Measurements from ENCODE around the gene MTOR.

MTOR gene

DNA sequence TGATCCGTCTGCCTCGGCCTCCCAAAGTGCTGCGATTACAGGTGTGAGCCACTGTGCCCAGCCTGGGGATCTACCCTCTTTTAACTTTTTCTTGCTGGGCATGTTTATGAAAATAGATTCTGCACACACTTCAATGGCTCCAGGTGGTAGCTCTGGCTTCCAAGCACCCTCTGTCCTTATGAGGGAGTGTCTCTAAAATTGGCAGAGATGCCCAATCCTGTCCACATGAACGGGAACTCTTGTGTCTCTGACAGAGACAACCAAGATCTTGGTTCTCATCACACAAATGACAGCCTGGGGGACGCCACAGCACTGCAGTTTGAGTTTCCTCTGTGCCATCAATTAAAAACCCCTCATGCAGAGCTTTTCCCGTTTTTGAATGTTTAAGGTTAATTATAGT, 116.6 kb downstream of the MTOR start:
- Histone ChIP-seq H4K20me1 (ENCODE audit: insufficient read depth) (no peaks in the 10 kb centered on the region), H2AFZ (ENCODE audit: low read depth) (no peak overlapping the region), H3K27me3 (ENCODE audit: insufficient read depth, low read depth) (no peaks in the 10 kb centered on the region), H3K4me2 (no peak overlapping the region), H3K9ac (no peak overlapping the region), H3K4me3 (IDR thresholded peaks at IDR 0.05; ENCODE audit: insufficient read depth, low read depth, low read length) (no peak overlapping the region), H3K27ac (no peak overlapping the region), H3K36me3 (ENCODE audit: insufficient read depth) (no peaks in the 10 kb centered on the region), H3K4me1 (ENCODE audit: low read depth, poor library complexity, severe bottlenecking) (peaks cover 3% of the 10 kb centered on the region), H3K79me2 (ENCODE audit: insufficient read depth, low read depth) (no peaks in the 10 kb centered on the region)
- TF ChIP-seq, protein P1, sequence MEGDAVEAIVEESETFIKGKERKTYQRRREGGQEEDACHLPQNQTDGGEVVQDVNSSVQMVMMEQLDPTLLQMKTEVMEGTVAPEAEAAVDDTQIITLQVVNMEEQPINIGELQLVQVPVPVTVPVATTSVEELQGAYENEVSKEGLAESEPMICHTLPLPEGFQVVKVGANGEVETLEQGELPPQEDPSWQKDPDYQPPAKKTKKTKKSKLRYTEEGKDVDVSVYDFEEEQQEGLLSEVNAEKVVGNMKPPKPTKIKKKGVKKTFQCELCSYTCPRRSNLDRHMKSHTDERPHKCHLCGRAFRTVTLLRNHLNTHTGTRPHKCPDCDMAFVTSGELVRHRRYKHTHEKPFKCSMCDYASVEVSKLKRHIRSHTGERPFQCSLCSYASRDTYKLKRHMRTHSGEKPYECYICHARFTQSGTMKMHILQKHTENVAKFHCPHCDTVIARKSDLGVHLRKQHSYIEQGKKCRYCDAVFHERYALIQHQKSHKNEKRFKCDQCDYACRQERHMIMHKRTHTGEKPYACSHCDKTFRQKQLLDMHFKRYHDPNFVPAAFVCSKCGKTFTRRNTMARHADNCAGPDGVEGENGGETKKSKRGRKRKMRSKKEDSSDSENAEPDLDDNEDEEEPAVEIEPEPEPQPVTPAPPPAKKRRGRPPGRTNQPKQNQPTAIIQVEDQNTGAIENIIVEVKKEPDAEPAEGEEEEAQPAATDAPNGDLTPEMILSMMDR (conservative IDR thresholded peaks at IDR 0.05; ENCODE audit: low read depth, low read length) = no peak

GRCh38 chr1:11144570-11145256, 117.6 kb downstream of the MTOR start:
- Histone ChIP-seq H4K20me1 (ENCODE audit: insufficient read depth) (no peaks in the 10 kb centered on the region), H3K9ac (no peak overlapping the region)

DNA sequence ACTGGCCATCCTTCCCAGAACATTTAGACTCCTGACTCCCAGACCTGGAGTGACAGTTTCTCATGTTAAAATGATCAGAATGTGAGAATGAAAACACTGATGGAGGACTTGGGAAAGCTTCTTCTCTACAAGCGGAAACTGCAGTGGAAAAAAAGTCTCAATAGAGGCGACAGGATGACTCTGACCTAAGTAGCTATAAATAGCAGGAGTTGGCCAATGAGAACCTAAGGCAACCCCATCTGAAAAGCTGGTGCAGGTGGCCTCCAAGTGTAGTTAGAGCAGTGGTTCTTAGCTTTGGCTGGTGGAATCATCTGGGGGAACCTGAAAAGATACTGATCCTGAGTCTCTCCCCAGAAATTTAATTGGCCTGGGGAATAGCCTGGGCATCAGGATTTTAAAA, 118.4 kb downstream of the MTOR start:
- H3K9ac ChIP-seq = no peak overlapping the region
- no peak overlapping the region for H3K4me3 ChIP-seq (IDR thresholded peaks at IDR 0.05; ENCODE audit: insufficient read depth, low read depth, low read length)
- H3K4me1 ChIP-seq (ENCODE audit: low read depth, poor library complexity, severe bottlenecking) = peaks cover 3% of the 10 kb centered on the region
- no peak overlapping the region for H3K27ac ChIP-seq
- H3K27me3 ChIP-seq (ENCODE audit: insufficient read depth, low read depth) = no peaks in the 10 kb centered on the region
- no peak overlapping the region for H3K4me2 ChIP-seq
- TF ChIP-seq, protein P1 (conservative IDR thresholded peaks at IDR 0.05; ENCODE audit: low read depth, low read length) = no peak
- no peaks in the 10 kb centered on the region for H4K20me1 ChIP-seq (ENCODE audit: insufficient read depth)
- H3K79me2 ChIP-seq (ENCODE audit: insufficient read depth, low read depth) = no peaks in the 10 kb centered on the region
- H2AFZ ChIP-seq (ENCODE audit: low read depth) = no peak overlapping the region
- no peaks in the 10 kb centered on the region for H3K36me3 ChIP-seq (ENCODE audit: insufficient read depth)

More at GRCh38 chr1:11144570-11145256, 117.6 kb downstream of the MTOR start:
- H3K27me3 ChIP-seq (ENCODE audit: insufficient read depth, low read depth) = no peaks in the 10 kb centered on the region
- H3K79me2 ChIP-seq (ENCODE audit: insufficient read depth, low read depth) = no peaks in the 10 kb centered on the region
- H3K4me2 ChIP-seq = no peak overlapping the region
- TF ChIP-seq, protein P1 (conservative IDR thresholded peaks at IDR 0.05; ENCODE audit: low read depth, low read length) = no peak
- no peak overlapping the region for H2AFZ ChIP-seq (ENCODE audit: low read depth)
- no peak overlapping the region for H3K27ac ChIP-seq
- no peak overlapping the region for H3K4me3 ChIP-seq (IDR thresholded peaks at IDR 0.05; ENCODE audit: insufficient read depth, low read depth, low read length)
- H3K36me3 ChIP-seq (ENCODE audit: insufficient read depth) = no peaks in the 10 kb centered on the region
- H3K4me1 ChIP-seq (ENCODE audit: low read depth, poor library complexity, severe bottlenecking) = peaks cover 3% of the 10 kb centered on the region

GRCh38 chr1:11143401-11143800, 119.0 kb downstream of the MTOR start:
- H3K36me3 ChIP-seq (ENCODE audit: insufficient read depth) = no peaks in the 10 kb centered on the region

More at GRCh38 chr1:11143401-11143800, 119.0 kb downstream of the MTOR start:
- Histone ChIP-seq H3K27ac (no peak overlapping the region), H3K79me2 (ENCODE audit: insufficient read depth, low read depth) (no peaks in the 10 kb centered on the region), H3K4me3 (IDR thresholded peaks at IDR 0.05; ENCODE audit: insufficient read depth, low read depth, low read length) (no peak overlapping the region), H3K4me2 (no peak overlapping the region), H2AFZ (ENCODE audit: low read depth) (no peak overlapping the region), H3K9ac (no peak overlapping the region), H4K20me1 (ENCODE audit: insufficient read depth) (no peaks in the 10 kb centered on the region), H3K4me1 (ENCODE audit: low read depth, poor library complexity, severe bottlenecking) (peaks cover 3% of the 10 kb centered on the region), H3K27me3 (ENCODE audit: insufficient read depth, low read depth) (no peaks in the 10 kb centered on the region)
- TF ChIP-seq, protein P1 (conservative IDR thresholded peaks at IDR 0.05; ENCODE audit: low read depth, low read length) = no peak

All from KMS-11 (cell line).